ENCODE measurements around the gene MED14.

DNA sequence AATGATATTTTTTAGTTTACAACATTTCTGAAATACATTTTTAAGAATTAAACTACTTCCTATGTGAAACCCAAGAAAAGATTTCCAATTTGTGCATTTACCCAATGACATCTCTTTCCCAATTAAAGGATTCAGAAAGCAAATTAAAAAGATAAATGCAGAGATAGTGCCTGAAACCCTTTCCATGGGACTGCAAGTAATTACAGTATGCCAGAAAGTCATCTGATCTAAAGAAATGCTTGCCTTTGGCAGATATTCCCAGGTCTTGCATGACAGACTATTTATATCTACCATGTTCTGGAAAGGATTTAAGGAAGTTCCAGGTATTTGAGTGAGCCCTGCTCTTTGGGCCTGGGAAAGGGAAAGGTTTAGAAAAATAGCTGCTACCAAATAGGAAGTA is 46.4 kb downstream of the MED14 start:
- TF ChIP-seq, protein P1, sequence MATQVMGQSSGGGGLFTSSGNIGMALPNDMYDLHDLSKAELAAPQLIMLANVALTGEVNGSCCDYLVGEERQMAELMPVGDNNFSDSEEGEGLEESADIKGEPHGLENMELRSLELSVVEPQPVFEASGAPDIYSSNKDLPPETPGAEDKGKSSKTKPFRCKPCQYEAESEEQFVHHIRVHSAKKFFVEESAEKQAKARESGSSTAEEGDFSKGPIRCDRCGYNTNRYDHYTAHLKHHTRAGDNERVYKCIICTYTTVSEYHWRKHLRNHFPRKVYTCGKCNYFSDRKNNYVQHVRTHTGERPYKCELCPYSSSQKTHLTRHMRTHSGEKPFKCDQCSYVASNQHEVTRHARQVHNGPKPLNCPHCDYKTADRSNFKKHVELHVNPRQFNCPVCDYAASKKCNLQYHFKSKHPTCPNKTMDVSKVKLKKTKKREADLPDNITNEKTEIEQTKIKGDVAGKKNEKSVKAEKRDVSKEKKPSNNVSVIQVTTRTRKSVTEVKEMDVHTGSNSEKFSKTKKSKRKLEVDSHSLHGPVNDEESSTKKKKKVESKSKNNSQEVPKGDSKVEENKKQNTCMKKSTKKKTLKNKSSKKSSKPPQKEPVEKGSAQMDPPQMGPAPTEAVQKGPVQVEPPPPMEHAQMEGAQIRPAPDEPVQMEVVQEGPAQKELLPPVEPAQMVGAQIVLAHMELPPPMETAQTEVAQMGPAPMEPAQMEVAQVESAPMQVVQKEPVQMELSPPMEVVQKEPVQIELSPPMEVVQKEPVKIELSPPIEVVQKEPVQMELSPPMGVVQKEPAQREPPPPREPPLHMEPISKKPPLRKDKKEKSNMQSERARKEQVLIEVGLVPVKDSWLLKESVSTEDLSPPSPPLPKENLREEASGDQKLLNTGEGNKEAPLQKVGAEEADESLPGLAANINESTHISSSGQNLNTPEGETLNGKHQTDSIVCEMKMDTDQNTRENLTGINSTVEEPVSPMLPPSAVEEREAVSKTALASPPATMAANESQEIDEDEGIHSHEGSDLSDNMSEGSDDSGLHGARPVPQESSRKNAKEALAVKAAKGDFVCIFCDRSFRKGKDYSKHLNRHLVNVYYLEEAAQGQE (IDR thresholded peaks at IDR 0.05; ENCODE audit: low read depth), result no peak
- TF ChIP-seq EGR1 (IDR thresholded peaks at IDR 0.05) (no peak), CEBPB (IDR thresholded peaks at IDR 0.05) (no peak), ZBTB7A (IDR thresholded peaks at IDR 0.05; ENCODE audit: low read depth) (no peak), CREB1 (IDR thresholded peaks at IDR 0.05; ENCODE audit: low read depth) (no peak), TAF1 (IDR thresholded peaks at IDR 0.05; ENCODE audit: low read depth) (no peak)
